GM12892 (cell line): ENCODE data around the gene CACNA2D3.

Source experiments
- DNase-seq: peaks from one replicate; pipeline ENCODE4 v3.0.0; 2011; ENCODE audit not compliant: insufficient read length
- FAIRE-seq: peaks from 2 replicates; lab custom pipeline; 2011; peaks lifted over from hg19 to GRCh38; lab: Jason Lieb, UNC
- POLR2A ChIP-seq: IDR thresholded peaks from 2 replicates; pipeline ENCODE4 v1.6.1; 2011; ENCODE audit warnings: low read depth, low read length, control low read depth
- POLR2AphosphoS5 ChIP-seq: IDR thresholded peaks from 2 replicates; pipeline ENCODE4 v1.6.1; 2011; ENCODE audit warnings: low read depth, low read length, control low read depth
- TAF1 ChIP-seq: IDR thresholded peaks from 2 replicates; pipeline ENCODE4 v1.6.1; 2011; ENCODE audit warnings: low read depth, mild to moderate bottlenecking, control low read depth, low read length, borderline replicate concordance

The CACNA2D3 gene

GRCh38 chr3:54832876-54833275, 710.5 kb downstream of the CACNA2D3 start:
- TF ChIP-seq TAF1 (no peak), POLR2AphosphoS5 (no peak), POLR2A (no peak)
- DNase-seq (no peak), FAIRE-seq (no peak)

- DNase-seq, result no peak
- no peak for FAIRE-seq
- TF ChIP-seq POLR2A (no peak), POLR2AphosphoS5 (no peak), TAF1 (no peak)
These were observed 713.3 kb downstream of the CACNA2D3 start for GRCh38 chr3:54835701-54836100.

- TF ChIP-seq TAF1 (no peak), POLR2A (no peak), POLR2AphosphoS5 (no peak)
- no peak for FAIRE-seq
- DNase-seq, result no peak
These were observed 714.5 kb downstream of the CACNA2D3 start for GRCh38 chr3:54836871-54837270.

GRCh38 chr3:54837964-54838363, 715.6 kb downstream of the CACNA2D3 start:
- DNase-seq, result no peak
- no peak for FAIRE-seq
- no peak for TF ChIP-seq TAF1
- TF ChIP-seq POLR2AphosphoS5, result no peak
- TF ChIP-seq POLR2A, result no peak

GRCh38 chr3:54841471-54841870, 719.1 kb downstream of the CACNA2D3 start:
- TF ChIP-seq TAF1 (no peak), POLR2A (no peak), POLR2AphosphoS5 (no peak)
- no peak for DNase-seq
- FAIRE-seq, result no peak

- FAIRE-seq (no peak), DNase-seq (no peak)
- no peak for TF ChIP-seq TAF1
- TF ChIP-seq POLR2AphosphoS5, result no peak
- no peak for TF ChIP-seq POLR2A
These were observed 721.0 kb downstream of the CACNA2D3 start for GRCh38 chr3:54843352-54843751.

- no peak for TF ChIP-seq POLR2AphosphoS5
- no peak for TF ChIP-seq TAF1
- no peak for TF ChIP-seq POLR2A
- no peak for FAIRE-seq
- no peak for DNase-seq
These were observed 721.9 kb downstream of the CACNA2D3 start for GRCh38 chr3:54844211-54844610.

- FAIRE-seq, result no peak
- DNase-seq, result no peak
- no peak for TF ChIP-seq TAF1
These were observed 722.7 kb downstream of the CACNA2D3 start for GRCh38 chr3:54845011-54845410.

GRCh38 chr3:54845551-54845950, 723.2 kb downstream of the CACNA2D3 start:
- FAIRE-seq, result no peak
- TF ChIP-seq TAF1 (no peak), POLR2AphosphoS5 (no peak), POLR2A (no peak)
- no peak for DNase-seq

- DNase-seq (no peak), FAIRE-seq (no peak)
- TF ChIP-seq POLR2A, result no peak
- TF ChIP-seq POLR2AphosphoS5, result no peak
- no peak for TF ChIP-seq TAF1
These were observed 723.8 kb downstream of the CACNA2D3 start for GRCh38 chr3:54846119-54846518.

- DNase-seq, result no peak
These were observed 725.0 kb downstream of the CACNA2D3 start for GRCh38 chr3:54847361-54847760.

GRCh38 chr3:54849360-54849759, 727.0 kb downstream of the CACNA2D3 start:
- FAIRE-seq (no peak), DNase-seq (no peak)
- no peak for TF ChIP-seq TAF1
- TF ChIP-seq POLR2A, result no peak
- no peak for TF ChIP-seq POLR2AphosphoS5

More at GRCh38 chr3:54847361-54847760, 725.0 kb downstream of the CACNA2D3 start:
- TF ChIP-seq TAF1 (no peak), POLR2AphosphoS5 (no peak), POLR2A (no peak)
- FAIRE-seq, result no peak

- TF ChIP-seq TAF1, result no peak
- TF ChIP-seq POLR2AphosphoS5, result no peak
- TF ChIP-seq POLR2A, result no peak
- no peak for FAIRE-seq
- no peak for DNase-seq
These were observed 728.2 kb downstream of the CACNA2D3 start for GRCh38 chr3:54850484-54851018.
